Osteocyte (in vitro differentiated cells): ENCODE measurements around the gene ANKRD63. TPM values are rescaled to one million over a fixed set of nuclear protein-coding genes. Genes with fewer than 3 reads are reported as not detected.

Experiments used
- DNase-seq: peaks from one replicate; pipeline ENCODE4 v3.0.0; 2021; ENCODE audit warnings: mixed read lengths; ENCODE audit not compliant: unreplicated experiment; ENCODE audit errors: extremely low spot score
- H3K27ac Mint-ChIP-seq: one replicate; pipeline ENCODE4 v1.8.0; 2021; ENCODE audit warnings: mild to moderate bottlenecking, mixed read lengths; ENCODE audit not compliant: unreplicated experiment
- H3K27me3 Mint-ChIP-seq: one replicate; pipeline ENCODE4 v1.8.0; 2021; ENCODE audit warnings: mixed read lengths; ENCODE audit not compliant: unreplicated experiment
- H3K36me3 Mint-ChIP-seq: one replicate; pipeline ENCODE4 v1.8.0; 2021; ENCODE audit warnings: mixed read lengths; ENCODE audit not compliant: unreplicated experiment
- H3K4me1 Mint-ChIP-seq: one replicate; pipeline ENCODE4 v1.8.0; 2021; ENCODE audit warnings: mixed read lengths; ENCODE audit not compliant: unreplicated experiment
- H3K4me3 Mint-ChIP-seq: one replicate; pipeline ENCODE4 v1.8.0; 2021; ENCODE audit warnings: mild to moderate bottlenecking, moderate library complexity, mixed read lengths; ENCODE audit not compliant: unreplicated experiment
- H3K9me3 Mint-ChIP-seq: one replicate; pipeline ENCODE4 v1.8.0; 2021; ENCODE audit warnings: mixed read lengths; ENCODE audit not compliant: unreplicated experiment
- total RNA-seq: library from RNA; stranded (reverse); gene quantifications from 2 replicates; pipeline ENCODE4 v1.2.1, GENCODE V29; 2021
- TF ChIP-seq, protein P1 (sequence below): fragments of 200-600 bp; sonication (generic); IDR thresholded peaks from 2 replicates; pipeline ENCODE4 v1.5.0; 2021; ENCODE audit warnings: antibody characterized with exemption, mild to moderate bottlenecking, moderate library complexity

The ANKRD63 gene
- total RNA-seq, 1 donor from 2014 or later, result 0.30 TPM

DNA sequence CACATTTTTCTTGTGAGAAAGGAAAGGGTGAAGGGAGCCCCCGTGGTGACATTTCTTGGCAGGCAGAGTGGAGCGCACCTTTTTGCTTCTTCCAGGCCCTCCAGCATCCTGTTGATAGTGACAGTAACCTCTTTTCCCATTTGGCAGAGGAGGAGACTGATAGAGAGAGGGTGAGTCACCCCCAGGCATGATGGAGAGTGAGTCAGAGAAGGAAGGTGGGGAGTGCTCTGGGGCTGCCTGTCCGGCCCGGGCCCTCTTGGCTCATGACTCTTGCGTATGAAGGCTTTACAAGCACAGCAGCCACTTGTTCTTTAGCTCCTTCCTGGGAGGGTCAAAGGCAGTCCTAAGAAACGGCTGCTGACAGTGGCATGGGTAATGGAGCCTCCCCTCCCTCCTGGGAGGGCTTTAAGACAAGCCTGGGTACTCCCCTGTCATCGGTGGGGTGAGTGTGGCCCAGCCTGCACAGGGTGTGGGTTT, 16.0 kb downstream of the ANKRD63 start:
- H3K27me3 Mint-ChIP-seq, result no peaks in the 10 kb centered on the region

DNA sequence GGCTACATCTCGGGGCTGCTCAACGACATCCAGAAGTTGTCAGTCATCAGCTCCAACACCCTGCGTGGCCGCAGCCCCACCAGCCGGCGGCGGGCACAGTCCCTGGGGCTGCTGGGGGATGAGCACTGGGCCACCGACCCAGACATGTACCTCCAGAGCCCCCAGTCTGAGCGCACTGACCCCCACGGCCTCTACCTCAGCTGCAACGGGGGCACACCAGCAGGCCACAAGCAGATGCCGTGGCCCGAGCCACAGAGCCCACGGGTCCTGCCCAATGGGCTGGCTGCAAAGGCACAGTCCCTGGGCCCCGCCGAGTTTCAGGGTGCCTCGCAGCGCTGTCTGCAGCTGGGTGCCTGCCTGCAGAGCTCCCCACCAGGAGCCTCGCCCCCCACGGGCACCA, 17.0 kb downstream of the ANKRD63 start:
- Mint-ChIP-seq H3K27ac (no peak overlapping the region), H3K36me3 (no peaks in the 10 kb centered on the region), H3K9me3 (no peaks in the 10 kb centered on the region), H3K4me1 (peaks cover 18% of the 10 kb centered on the region), H3K4me3 (no peak overlapping the region), H3K27me3 (no peaks in the 10 kb centered on the region)
- TF ChIP-seq, protein P1, sequence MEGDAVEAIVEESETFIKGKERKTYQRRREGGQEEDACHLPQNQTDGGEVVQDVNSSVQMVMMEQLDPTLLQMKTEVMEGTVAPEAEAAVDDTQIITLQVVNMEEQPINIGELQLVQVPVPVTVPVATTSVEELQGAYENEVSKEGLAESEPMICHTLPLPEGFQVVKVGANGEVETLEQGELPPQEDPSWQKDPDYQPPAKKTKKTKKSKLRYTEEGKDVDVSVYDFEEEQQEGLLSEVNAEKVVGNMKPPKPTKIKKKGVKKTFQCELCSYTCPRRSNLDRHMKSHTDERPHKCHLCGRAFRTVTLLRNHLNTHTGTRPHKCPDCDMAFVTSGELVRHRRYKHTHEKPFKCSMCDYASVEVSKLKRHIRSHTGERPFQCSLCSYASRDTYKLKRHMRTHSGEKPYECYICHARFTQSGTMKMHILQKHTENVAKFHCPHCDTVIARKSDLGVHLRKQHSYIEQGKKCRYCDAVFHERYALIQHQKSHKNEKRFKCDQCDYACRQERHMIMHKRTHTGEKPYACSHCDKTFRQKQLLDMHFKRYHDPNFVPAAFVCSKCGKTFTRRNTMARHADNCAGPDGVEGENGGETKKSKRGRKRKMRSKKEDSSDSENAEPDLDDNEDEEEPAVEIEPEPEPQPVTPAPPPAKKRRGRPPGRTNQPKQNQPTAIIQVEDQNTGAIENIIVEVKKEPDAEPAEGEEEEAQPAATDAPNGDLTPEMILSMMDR, result no peak
- DNase-seq, result no peak

More for the DNA sequence above, 16.0 kb downstream of the ANKRD63 start:
- DNase-seq, result no peak
- Mint-ChIP-seq H3K9me3 (no peaks in the 10 kb centered on the region), H3K4me1 (peaks cover 18% of the 10 kb centered on the region), H3K4me3 (no peak overlapping the region), H3K27ac (peak overlapping the region; percentile 15), H3K36me3 (no peaks in the 10 kb centered on the region)
- TF ChIP-seq, protein P1, result no peak

DNA sequence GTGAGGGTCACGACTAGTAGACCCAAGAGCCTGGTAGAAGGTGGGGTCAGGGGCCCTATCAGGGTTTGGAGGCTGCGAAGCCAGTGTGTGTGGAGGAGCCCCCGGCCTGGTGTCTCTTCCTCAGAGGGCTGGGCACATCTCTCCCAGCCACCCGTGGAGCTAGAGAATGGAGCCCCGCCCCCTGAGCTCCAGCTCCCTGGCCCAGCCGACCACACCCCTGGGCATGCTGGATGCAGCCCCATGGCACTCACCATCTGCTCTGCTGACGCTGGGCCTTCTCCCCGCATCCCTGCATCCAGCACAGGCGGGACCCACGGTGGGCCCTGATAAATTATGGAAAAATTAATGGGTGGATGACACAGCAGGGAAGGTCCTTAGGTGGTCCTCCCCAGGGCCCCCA, 17.5 kb downstream of the ANKRD63 start:
- Mint-ChIP-seq H3K9me3 (no peaks in the 10 kb centered on the region), H3K27me3 (no peaks in the 10 kb centered on the region), H3K36me3 (no peaks in the 10 kb centered on the region), H3K4me1 (peaks cover 18% of the 10 kb centered on the region), H3K4me3 (no peak overlapping the region), H3K27ac (no peak overlapping the region)
- no peak for DNase-seq
- TF ChIP-seq, protein P1, result no peak

DNA sequence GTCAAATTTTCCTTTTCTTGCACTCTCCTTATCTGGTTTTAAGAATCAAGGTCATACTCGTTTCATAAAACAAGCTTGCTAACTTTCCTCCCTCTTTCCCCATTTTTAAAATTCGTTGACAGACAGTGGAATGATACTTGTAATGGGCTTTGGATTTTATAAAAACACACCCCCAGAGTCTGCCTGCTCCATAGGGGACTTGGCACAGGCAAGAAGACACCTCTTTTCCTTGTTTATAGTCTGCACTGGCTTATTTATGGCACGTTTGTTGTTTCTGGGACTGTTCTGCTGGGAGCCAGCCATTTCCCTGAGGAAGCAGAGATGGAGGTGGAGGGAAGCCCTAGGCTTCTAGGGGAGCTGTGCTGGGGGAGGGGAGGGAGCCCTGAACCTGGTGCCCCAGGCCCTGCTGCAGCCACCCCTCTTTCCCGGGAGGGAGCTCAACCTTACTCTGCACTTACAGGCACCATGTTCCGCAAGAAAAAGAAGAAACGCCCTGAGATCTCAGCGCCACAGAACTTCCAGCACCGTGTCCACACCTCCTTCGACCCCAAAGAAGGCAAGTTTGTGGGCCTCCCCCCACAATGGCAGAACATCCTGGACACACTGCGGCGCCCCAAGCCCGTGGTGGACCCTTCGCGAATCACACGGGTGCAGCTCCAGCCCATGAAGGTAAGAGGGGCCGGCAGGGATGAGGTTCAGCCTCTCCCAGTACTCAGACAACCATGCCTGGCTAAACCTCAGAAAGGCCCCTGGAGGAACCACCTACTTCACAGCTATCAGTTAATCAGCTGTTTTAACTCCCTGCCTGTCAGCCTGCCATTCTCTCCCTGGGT, 18.3 kb downstream of the ANKRD63 start:
- no peaks in the 10 kb centered on the region for H3K27me3 Mint-ChIP-seq
- TF ChIP-seq, protein P1, result no peak
- no peaks in the 10 kb centered on the region for H3K9me3 Mint-ChIP-seq

DNA sequence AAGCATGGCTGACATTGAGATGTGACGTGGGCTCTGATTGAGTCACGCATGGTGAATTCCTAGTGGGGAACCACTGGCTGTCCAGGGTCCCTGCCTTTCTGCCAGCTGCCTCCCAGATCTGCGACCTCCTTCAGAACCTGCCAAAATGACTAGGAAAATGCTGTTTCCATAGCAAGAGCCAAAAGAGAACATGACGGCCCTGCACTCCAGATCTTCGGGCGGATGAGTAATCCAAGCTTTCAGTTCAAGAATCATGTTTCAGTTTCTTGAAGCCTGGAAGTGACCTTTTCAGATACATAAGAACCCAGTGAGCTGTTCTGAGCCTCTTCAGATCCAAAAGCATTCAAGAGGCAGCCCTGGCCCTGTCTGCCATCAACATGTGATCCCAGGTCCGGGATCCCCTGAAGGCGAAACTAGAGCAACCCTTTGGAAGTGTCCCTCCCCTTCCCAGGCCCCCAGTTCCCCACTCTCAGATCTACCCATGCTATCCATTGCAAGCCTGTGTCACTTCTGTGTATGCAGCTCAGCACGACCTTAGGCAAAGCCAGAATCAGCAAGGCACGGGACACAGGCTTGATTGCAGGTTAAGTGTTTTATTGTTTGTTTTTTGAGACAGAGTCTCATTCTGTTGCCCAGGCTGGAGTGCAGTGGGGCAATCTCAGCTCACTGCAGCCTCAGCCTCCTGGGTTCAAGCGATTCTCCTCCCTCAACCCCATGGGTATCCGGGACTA, 19.7 kb downstream of the ANKRD63 start:
- Mint-ChIP-seq H3K36me3 (no peaks in the 10 kb centered on the region), H3K4me1 (peaks cover 28% of the 10 kb centered on the region), H3K27me3 (no peaks in the 10 kb centered on the region), H3K4me3 (no peak overlapping the region), H3K27ac (no peak overlapping the region), H3K9me3 (no peaks in the 10 kb centered on the region)
- TF ChIP-seq, protein P1, result no peak
- no peak for DNase-seq

More for the DNA sequence above, 18.3 kb downstream of the ANKRD63 start:
- Mint-ChIP-seq H3K36me3 (no peaks in the 10 kb centered on the region), H3K4me1 (peaks cover 18% of the 10 kb centered on the region), H3K27ac (no peak overlapping the region), H3K4me3 (no peak overlapping the region)
- no peak for DNase-seq
